DND-41 (cell line): Measurements from ENCODE around the gene TMEM150C.

ENCODE experiments used
- ATAC-seq: fragments of 200-7000 bp; cut with Tn5 transposase; 3 replicates; pipeline ENCODE4 v1.9.1; 2021; ENCODE audit warnings: low read depth; ENCODE audit not compliant: insufficient read depth
- DNase-seq: peaks from one replicate; pipeline ENCODE4 v3.0.0-alpha.2; 2020
- H2AFZ ChIP-seq: 2 replicates; pipeline ENCODE4 v1.6.0; 2012; ENCODE audit warnings: low read depth, low read length
- H3K27ac ChIP-seq: 2 replicates; pipeline ENCODE4 v1.5.1; 2012; ENCODE audit warnings: low read length, inconsistent platforms
- H3K27me3 ChIP-seq: fragments of 200-600 bp; sonication (generic); 2 replicates; pipeline ENCODE4 v1.6.0; 2012; ENCODE audit warnings: low read length, mild to moderate bottlenecking, inconsistent platforms; ENCODE audit not compliant: insufficient read depth, poor library complexity
- H3K36me3 ChIP-seq: 2 replicates; pipeline ENCODE4 v1.5.1; 2012; ENCODE audit warnings: low read length, inconsistent platforms; ENCODE audit not compliant: insufficient read depth
- H3K4me1 ChIP-seq: 2 replicates; pipeline ENCODE4 v1.5.1; 2012; ENCODE audit warnings: mild to moderate bottlenecking, low read length; ENCODE audit not compliant: insufficient read depth
- H3K4me2 ChIP-seq: 2 replicates; pipeline ENCODE4 v1.6.0; 2012; ENCODE audit warnings: mild to moderate bottlenecking, moderate library complexity, low read length, inconsistent platforms; ENCODE audit not compliant: insufficient read depth
- H3K4me3 ChIP-seq, 2 experiments: fragments of 200-600 bp in 1 of 2; shearing (Covaris generic) in 1 of 2; 2 replicates each; pipeline ENCODE4 v1.5.1; 2012 to 2016; ENCODE audit warnings: inconsistent platforms in 2 of 2, low read length in 2 of 2, mild to moderate bottlenecking in 2 of 2, low read depth in 1 of 2, moderate library complexity in 1 of 2
- H3K79me2 ChIP-seq: 2 replicates; pipeline ENCODE4 v1.6.0; 2012; ENCODE audit warnings: low read length, inconsistent platforms; ENCODE audit not compliant: insufficient read depth
- H3K9ac ChIP-seq: 2 replicates; pipeline ENCODE4 v1.6.0; 2012; ENCODE audit warnings: low read depth, mild to moderate bottlenecking, inconsistent platforms, low read length, moderate library complexity
- H3K9me3 ChIP-seq: 2 replicates; pipeline ENCODE4 v1.5.1; 2012; ENCODE audit warnings: low read length, moderate library complexity, mild to moderate bottlenecking, inconsistent platforms; ENCODE audit not compliant: insufficient read depth, severe bottlenecking
- H4K20me1 ChIP-seq: 2 replicates; pipeline ENCODE4 v1.6.0; 2012; ENCODE audit warnings: low read length; ENCODE audit not compliant: insufficient read depth
- CTCF ChIP-seq: IDR thresholded peaks from 2 replicates; pipeline ENCODE4 v1.5.1; 2012; ENCODE audit warnings: borderline replicate concordance, low read length, moderate library complexity, mild to moderate bottlenecking; ENCODE audit not compliant: poor library complexity, severe bottlenecking; ENCODE audit errors: extremely low read depth
- EZH2 ChIP-seq: IDR thresholded peaks from 3 replicates; pipeline ENCODE4 v1.6.1; 2012; ENCODE audit warnings: borderline replicate concordance, low read depth, mild to moderate bottlenecking, moderate library complexity, low read length, inconsistent platforms; ENCODE audit not compliant: severe bottlenecking

The TMEM150C gene

GRCh38 chr4:82463221-82463620 is 98.6 kb downstream of the TMEM150C start:
- H2AFZ ChIP-seq = no peak overlapping the region
- H3K4me3 ChIP-seq = no peak overlapping the region
- H3K4me2 ChIP-seq = no peak overlapping the region
- H3K79me2 ChIP-seq = no peaks in the 10 kb centered on the region
- ATAC-seq = no peak
- H3K27ac ChIP-seq = no peak overlapping the region
- no peaks in the 10 kb centered on the region for H3K27me3 ChIP-seq
- peaks cover 51% of the 10 kb centered on the region for H3K36me3 ChIP-seq
- no peaks in the 10 kb centered on the region for H3K9me3 ChIP-seq
- no peak overlapping the region for H3K9ac ChIP-seq
- H4K20me1 ChIP-seq = no peaks in the 10 kb centered on the region
- no peak for DNase-seq
- TF ChIP-seq CTCF (no peak), EZH2 (no peak)
- no peaks in the 10 kb centered on the region for H3K4me1 ChIP-seq

- DNase-seq (peak; percentile 85), ATAC-seq (peak; percentile 92)
- H4K20me1 ChIP-seq = no peaks in the 10 kb centered on the region
- H3K4me3 ChIP-seq = no peak overlapping the region
- no peaks in the 10 kb centered on the region for H3K79me2 ChIP-seq
- peaks cover 54% of the 10 kb centered on the region for H3K36me3 ChIP-seq
- H2AFZ ChIP-seq = no peak overlapping the region
- no peaks in the 10 kb centered on the region for H3K4me1 ChIP-seq
- H3K27ac ChIP-seq = no peak overlapping the region
- no peak overlapping the region; the same call in 1 of the 2 replicates for H3K9ac ChIP-seq
- H3K27me3 ChIP-seq = no peaks in the 10 kb centered on the region
- peak; percentile 85 for TF ChIP-seq CTCF
- TF ChIP-seq EZH2 = no peak
- H3K9me3 ChIP-seq = no peaks in the 10 kb centered on the region
- no peak overlapping the region for H3K4me2 ChIP-seq
Observed at GRCh38 chr4:82462415-82462831, 99.4 kb downstream of the TMEM150C start.

GRCh38 chr4:82461710-82462109 is 100.1 kb downstream of the TMEM150C start:
- TF ChIP-seq CTCF (no peak), EZH2 (no peak)
- Histone ChIP-seq H3K4me2 (no peak overlapping the region), H2AFZ (no peak overlapping the region), H3K4me1 (no peaks in the 10 kb centered on the region), H3K27ac (no peak overlapping the region), H3K9me3 (no peaks in the 10 kb centered on the region), H3K27me3 (no peaks in the 10 kb centered on the region), H3K9ac (no peak overlapping the region), H4K20me1 (no peaks in the 10 kb centered on the region), H3K4me3 (no peak overlapping the region), H3K79me2 (no peaks in the 10 kb centered on the region), H3K36me3 (peaks cover 56% of the 10 kb centered on the region)
- no peak for ATAC-seq
- DNase-seq = no peak

GRCh38 chr4:82458729-82459128 is 103.1 kb downstream of the TMEM150C start:
- no peak overlapping the region for H3K9ac ChIP-seq
- DNase-seq = no peak
- peaks cover 79% of the 10 kb centered on the region for H3K36me3 ChIP-seq

More at GRCh38 chr4:82458729-82459128, 103.1 kb downstream of the TMEM150C start:
- Histone ChIP-seq H3K79me2 (peaks cover 4% of the 10 kb centered on the region), H4K20me1 (no peaks in the 10 kb centered on the region; the same call in 1 of the 2 replicates), H3K4me1 (no peaks in the 10 kb centered on the region), H3K4me2 (no peak overlapping the region), H3K4me3 (no peak overlapping the region), H3K27ac (no peak overlapping the region), H3K9me3 (no peaks in the 10 kb centered on the region), H3K27me3 (no peaks in the 10 kb centered on the region), H2AFZ (no peak overlapping the region)
- TF ChIP-seq EZH2 = no peak
- TF ChIP-seq CTCF = no peak
- no peak for ATAC-seq
